NK-92 (cell line): Measurements from ENCODE around the gene CD48.
"Not testable (repeated sequence)": the region's sequence is repeated elsewhere in the genome, so short reads cannot be mapped to it uniquely, and the experiment has no call there.

ENCODE experiments used
- DNase-seq: peaks from one replicate; lab custom pipeline; 2025; ENCODE audit not compliant: unreplicated experiment; lab: John Stamatoyannopoulos, UW

The CD48 gene

DNA sequence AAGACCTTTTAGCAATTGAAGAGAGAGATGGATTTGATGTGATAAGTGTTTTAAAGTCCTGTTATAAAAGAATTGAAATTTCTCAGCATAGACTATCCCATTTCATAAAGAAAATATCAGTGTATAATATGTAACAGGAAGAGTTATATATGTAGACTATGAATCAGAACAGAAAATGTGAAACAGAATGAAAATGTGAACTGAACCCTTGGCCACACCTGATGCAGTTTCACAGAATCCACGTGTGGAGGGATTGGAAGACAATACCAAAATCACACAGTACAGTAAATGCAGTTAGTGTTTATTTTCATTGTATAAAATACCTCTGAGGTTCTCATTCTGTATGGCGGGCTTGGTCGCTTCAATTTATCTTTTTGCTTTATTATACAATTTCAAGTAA, 54.9 kb downstream of the CD48 start:
- DNase-seq, result no peak

DNA sequence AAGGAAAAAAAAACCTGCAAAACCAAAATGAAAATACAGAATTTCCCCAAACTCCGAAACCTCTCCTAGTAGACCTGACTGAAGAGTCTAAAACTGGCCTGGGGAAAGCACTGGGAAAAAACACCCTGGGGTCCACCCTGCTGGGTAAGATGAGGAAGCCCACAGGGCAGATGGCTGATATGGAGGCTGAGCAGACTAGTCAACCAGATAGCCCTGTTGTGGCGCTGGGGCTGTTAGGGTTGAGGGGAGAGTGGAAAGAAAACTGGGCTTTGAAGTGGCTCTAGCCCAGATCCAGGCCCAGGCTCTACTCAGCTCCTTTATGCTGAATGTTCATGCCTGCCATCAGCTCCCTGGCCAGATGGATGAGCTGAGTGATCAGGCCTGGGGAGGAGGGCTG, 58.0 kb downstream of the CD48 start:
- DNase-seq, result no peak

DNA sequence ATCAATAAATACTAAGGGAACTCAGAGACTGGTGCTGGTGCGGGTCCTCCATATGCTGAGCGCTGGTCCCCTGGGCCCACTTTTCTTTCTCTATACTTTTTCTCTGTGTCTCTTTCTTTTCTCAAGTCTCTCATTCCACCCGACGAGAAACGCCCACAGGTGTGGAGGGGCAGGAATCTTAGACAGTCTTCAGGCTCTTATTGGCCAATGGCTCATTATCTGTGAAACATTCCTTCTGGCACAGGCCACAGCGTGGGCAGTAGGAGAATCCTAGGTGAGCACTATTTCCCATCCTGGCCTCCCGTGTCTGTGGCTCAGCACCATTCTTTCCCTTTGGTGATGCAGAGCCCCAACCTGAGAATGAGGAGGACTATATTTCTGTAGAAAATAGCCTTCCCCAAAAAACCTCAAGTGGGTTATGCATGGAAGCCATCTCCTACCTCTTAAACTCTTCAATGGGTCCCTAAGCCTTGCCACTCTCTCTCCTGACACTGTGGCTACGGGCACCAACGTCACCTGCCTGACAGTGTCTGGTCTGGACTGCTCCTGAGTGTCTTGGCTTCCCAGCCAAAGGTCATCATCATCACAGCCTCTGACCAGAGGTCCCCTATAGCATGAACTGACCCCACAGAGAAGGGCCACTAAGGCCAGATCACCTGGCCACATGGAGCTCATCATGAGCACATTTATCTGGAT, 58.5 kb downstream of the CD48 start:
- DNase-seq, result no peak

DNA sequence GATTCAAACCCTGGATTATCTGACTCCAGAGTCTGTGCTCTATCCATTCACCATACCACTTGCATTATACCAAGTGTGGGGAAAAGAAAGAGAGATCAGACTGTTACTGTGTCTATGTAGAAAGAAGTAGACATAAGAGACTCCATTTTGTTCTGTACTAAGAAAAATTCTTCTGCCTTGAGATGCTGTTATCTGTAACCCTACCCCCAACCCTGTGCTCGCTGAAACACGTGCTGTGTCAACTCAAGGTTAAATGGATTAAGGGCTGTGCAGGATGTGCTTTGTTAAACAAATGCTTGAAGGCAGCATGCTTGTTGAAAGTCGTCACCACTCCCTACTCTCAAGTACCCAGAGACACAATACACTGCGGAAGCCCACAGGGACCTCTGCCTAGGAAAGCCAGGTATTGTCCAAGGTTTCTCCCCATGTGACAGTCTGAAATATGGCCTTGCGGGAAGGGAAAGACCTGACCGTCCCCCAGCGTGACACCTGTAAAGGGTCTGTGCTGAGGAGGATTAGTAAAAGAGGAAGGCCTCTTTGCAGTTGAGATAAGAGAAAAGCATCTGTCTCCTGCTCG, 59.5 kb downstream of the CD48 start:
- not testable (repeated sequence) for DNase-seq

DNA sequence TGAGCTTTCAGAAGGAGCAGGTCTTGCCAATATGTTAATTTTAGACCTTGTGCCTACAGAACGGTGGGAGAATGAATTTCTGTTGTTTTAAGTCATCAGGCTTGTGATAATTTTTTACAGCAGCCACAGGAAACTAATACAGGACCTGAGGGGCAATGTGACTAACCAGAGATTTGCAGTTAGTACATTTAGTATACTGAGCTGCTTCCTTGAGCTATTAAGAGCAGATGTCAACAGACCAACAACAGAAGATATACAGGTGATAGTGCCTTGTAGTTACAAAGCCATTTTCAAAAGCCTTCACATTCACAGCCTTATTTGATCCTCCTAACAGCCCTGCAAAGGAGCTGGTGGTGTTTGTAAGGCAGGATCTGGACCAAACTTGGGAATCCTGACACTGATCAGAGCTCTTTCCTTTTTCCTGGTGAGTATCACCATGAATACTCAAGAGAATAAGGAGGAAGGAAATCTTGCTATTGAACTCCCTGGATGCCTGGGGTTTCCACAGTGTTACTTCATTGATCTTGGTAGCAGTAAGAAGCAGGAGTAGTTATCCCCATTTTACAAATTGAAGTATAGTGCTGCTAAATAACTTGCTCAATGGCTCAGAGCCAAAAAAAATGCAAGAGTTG, 60.1 kb downstream of the CD48 start:
- DNase-seq, result no peak

DNA sequence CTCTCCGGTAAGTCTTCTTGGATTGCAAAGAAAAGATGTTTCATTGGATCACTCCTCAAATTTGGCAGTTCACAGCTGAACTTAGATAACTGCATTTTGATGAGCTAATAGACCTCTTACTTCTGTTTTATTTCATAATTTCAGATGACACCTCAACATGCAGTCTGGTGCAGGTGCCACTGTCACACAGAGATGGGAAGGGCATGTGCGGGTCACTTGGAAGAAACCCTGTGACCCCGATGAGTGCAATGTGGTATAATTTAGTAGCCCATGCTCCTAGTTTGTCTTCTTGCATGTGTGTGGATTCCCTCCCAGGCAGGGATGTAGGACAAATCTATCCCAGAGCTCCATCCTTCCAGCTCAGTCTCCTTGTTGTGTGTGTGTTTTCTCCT, 64.3 kb downstream of the CD48 start:
- DNase-seq, result no peak

DNA sequence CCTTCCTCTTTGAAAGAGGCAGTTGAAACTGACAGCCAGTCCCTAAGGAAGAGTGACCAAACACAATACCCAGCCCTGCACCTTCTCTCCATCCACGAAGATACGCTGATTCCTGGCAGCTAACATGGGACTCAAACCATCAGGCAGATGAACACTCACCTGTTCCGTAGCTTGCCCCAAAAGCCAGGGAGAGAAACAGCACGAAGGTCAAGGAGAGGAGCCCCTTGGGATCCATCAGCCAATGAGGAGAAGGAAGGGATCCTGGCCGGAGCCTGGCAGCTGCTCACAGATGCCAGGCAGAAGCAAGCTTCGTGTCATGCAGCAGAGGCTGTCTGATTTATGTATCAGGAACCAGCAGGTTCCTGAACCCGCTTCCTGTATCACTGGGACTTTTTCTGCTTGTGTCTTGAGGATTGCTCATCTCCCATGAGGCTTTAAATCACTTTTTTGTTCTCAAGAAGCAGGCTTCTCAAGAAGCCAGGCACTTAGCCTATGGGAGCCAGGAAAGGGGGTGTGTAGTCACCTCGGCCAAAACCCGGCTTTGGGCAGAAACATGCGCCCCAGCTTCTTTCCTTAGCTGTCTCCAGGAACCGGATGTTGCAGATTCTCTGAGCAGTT, 64.8 kb downstream of the CD48 start, which contains the start of gene SLAMF1:
Gene SLAMF1 (minus strand): TSS at position 334 of the 618 bp plus-strand sequence. CDS start 99 bp downstream, at position 235.
- DNase-seq, result no peak

DNA sequence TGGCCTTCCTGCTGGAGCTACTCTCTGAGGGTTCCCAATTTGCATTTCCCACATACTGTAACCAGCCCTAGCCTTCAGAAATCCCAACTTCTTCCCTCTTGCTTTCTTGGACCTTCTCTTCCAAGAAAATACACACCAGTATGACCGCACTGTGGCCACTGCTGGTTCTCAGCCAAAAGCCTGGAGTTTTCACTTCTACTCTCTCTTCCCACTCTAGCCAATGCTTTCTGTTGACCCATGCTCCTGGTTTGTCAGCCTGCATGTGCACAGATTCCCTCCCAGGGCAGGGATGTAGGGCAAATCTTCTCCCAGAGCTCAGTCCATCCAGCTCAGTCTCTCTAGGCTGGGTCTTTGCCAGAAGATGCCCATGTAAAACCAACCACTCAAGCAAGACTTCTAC, 65.4 kb downstream of the CD48 start:
- no peak for DNase-seq

DNA sequence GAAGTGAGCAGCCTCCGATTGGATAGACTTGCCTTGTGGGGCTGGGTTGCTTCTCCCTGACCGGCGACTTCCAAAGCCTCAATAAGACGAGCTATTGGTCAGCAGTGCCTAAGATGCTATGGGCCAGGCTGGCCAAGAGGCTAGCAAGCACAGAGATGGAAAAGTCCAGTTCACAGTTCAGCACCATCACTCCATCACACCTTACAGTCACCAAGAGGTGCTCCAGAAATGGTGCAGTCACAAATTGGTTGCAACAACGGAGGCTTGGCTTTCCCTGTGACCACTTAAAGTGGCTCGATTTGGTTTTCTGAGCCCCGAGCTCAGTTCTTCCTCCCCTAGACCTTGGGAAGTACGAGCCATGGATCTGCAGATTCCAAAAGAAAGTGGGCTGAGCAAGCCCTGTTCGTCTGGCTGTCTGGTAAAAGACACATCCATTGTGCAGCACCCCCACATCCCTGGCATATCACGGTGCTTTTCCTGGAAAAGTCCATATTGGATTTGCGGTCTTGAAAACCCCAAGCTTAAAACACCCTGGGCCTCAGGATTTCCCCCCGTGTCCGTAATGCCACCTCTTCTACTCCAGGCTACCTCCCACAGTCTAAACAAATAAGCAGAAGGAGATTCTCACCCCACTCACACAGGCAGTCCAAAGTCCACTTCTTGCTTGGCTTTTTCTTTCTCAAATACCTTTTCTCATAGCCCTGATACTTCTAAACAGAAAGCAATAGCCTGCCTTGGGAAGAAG, 66.1 kb downstream of the CD48 start:
- no peak for DNase-seq

DNA sequence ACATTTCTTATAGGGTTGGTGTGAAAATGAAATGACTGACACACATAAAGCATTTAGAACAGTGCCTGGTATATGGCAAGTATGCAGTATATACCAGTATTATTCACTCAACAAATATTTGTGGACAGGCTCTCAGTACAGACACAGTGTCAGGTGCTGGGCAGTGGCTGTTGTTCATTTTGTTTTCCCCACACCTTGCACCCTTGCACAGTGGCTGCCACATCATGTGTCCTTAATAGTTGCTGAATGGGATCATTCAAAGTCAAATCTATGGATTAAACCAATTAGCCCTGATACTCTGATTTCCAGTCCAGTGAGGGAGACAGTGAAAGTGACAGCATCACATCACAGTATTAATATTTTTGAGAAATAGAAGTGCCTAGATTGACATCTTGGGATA, 67.2 kb downstream of the CD48 start:
- DNase-seq, result no peak

DNA sequence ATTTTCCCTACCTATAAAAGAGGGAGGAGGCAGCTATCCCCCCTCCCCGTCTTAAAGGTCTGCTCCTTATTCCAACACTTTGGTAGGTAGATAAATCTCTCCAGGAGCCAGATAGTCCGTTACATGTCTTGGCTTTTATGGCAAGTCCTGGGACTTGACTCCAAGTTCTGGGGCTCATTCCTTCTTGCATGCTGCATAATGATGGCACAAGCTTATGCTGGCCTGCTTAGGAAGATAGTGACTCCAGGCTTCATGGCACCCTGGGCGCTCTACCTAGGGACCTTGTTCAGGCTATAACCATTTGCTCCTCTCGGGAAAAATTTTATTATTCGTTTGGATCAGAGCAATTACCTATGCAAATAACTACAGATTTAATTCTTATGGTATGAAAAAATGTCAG, 68.5 kb downstream of the CD48 start:
- no peak for DNase-seq

DNA sequence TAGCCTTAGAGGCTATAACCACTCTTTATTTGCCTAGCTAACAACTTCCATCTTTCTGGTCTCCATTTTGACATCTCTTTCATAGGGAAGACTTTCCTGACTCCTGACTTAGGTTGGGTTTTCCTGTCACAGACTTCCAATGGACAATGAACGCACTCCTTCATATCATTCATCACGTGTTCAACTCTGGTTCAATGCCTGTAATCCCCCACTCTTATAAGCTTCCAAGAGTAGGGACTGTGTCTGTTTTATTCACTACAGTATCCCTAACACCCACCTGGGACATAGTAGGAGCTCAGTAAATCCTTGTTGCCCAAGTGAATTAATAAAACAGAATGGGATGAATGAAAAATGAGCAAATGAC, 69.4 kb downstream of the CD48 start:
- no peak for DNase-seq

DNA sequence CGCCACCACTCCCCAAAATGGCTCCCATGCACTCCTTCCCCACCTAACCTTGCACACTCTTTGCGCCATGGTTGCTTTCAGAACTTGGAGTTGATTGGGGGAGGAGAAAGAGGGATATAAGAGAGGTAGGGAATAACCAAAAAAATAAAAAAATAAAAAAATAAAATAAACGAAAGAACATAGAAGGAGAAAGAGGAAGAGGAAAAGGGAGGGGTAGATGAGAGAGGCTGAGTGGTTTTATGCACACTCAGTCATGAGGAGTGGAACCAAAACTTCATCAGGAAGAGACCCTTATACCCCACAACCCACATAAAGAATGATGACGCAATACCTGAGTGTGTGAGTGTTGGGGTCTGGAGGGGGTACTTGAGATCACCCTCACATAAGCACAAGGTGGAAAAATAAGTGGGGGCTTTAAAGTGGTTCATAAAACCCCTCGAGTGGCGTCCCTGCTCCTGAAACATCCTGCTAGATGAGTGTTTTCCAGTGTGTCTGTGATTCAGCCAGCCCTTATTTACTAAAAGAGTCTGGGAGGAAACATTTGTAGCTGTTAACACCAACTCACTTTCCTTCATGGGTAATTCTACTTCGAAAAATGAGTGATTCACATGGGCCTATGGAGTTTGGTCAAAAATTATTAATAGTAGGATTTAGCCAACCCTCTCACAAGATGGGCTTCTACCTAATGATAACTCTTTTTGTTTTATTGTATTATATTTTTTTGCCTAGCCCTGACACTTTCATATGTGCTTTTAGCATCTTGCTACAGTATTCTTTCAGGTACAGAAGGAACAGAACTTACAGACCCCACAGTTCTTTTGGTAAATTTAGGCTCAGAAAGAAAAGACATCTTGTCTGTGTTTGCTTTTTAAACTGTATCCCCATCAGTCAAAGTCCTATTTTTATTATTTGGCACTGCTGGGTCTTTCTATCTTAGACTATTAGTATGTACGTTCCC, 70.0 kb downstream of the CD48 start:
- no peak for DNase-seq

DNA sequence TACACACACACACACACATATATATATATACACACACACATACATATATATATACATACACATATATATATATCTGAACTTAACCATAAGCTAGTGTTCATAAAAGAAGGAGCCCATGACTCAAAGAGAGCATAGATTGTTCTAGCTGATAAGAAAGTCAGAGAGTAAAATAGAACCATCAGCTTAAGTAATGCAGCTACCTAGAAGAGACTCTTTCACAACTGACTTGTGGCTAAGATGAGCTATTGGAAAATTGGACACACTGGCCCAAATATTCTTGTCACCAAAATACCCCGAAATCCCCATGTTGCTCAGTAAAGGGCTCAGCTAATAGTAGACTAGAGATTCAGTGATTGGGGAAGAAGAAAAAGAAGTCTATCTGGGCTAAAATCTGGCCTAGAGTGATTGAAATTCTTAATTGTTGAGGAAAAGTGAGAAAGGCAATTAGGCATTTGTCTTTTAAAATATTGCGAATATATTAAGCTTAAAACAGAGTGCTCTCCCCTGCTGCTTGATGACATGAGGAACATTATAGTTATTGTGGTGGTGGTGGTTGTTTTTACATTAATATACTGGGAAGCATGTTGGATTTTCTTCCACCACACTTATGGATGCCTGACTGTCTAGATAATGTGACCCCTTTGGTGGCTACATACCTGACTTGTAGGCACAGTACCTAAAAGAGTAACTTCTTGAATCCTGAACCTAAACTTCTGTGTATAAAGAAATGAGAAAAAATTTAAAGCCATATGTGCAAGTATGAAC, 71.1 kb downstream of the CD48 start:
- no peak for DNase-seq

DNA sequence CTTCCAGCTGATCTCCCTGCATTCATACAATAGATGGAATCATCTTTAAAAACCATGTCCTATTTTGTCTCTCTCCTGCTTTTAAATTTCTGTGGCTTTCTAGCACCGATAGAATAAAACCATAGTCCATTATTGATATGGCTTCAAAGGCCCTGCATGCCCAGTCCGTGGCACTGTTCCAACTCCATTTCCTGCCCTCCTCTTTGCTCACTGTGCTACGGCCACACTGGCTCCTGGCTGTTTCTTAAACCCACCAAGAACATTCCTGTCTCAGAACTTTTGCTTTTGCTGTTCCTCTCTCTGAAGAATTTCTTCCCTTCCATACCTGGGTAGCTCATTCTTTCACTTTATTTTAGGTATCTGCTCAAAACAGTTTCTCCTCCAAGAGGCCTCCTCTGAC, 72.0 kb downstream of the CD48 start:
- no peak for DNase-seq

DNA sequence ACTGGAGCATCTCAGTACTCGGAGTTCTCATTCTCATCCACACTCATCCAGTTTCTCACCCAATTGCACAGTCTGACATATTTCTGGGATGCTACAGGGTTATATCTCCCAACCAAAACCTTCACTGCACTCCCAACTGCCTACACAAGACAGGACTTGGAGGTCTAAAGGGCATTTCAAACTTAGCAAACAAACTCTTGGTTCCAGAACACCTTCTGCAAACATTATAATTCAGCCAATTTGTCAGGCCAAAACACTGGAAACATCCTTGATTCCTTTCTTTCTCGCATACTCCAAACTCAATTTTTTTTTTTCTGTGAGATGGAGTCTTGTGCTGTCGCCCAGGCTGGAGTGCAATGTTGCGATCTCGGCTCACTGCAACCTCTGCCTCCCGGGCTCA, 72.7 kb downstream of the CD48 start:
- no peak for DNase-seq

DNA sequence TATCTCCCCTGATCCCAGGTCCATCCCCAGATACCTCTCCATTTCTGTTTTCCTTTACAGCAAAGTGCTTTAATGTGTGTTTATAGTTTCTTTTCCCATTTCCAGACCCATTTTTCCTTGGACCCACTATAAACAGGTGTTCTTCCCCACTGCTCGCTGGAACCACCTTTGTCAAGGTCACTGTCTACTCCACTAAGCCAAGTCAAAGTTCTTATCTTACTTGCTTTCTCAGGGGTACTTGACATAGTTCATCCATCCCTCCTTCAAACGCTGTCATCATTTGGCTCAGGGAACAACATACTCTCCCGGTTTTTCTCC, 73.1 kb downstream of the CD48 start:
- DNase-seq, result no peak

DNA sequence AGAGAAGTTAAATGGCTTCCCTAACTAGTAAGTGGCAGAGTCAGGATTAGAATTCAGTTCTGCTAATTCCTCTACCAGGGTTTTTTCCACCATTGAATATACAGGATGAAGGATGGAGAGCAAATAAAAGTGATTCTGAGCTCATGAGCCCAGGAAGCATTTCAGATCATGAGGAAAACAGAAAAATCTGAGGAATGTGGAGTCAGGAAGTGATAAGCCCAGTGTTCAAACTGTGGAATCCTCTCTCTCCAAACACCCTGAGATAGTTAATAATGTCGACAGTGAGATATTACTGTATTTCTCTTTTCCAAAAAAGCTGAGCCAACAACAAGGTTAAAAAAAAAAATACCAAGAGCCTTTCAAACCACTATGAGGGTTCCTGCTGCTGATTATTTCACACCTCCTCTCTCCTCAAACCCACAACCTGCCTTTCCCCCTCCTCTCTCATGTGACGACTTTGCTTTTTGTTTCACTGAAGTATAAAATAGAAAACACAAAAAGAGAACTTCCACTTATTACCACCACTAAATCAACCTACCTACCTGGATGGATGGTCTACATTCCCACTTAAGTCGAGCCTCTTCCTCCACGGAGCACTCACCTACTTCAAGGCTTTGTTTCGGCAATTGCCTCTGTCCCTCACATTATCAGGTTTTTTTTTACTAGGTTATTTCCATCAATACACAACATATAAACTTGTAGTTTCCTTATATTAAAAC, 73.6 kb downstream of the CD48 start:
- no peak for DNase-seq

DNA sequence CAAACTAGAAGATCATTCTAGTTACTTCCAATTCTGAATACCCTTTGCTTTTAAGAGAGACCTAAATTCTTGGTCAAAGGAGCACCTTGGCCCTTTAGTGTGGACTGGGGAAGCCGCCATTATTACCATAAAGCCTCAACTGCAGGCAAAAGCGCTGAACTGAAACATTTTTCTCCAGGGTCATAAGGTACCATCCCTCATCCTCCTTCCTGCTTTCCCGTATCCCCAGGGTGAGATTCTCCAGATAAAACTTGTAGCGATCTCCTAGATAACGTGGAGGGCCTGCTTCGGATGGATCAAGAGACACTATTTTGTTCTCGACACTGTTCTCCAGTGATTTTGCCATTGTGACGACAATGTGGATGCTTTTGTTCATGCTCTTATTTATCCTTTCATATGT, 74.6 kb downstream of the CD48 start:
- DNase-seq, result no peak
